ENCODE data around the gene RBM17.
"Not testable (repeated sequence)": the region's sequence is repeated elsewhere in the genome, so short reads cannot be mapped to it uniquely, and the experiment has no call there.

- TF ChIP-seq CTCF, POLR2A (IDR thresholded peaks at IDR 0.05): not testable (repeated sequence)
Measured at GRCh38 chr10:6107616-6108015, 18.8 kb downstream of the RBM17 start.
